ENCODE data around the gene SPHK2. TPM values are rescaled to one million over a fixed set of nuclear protein-coding genes. Genes with fewer than 3 reads are reported as not detected.
A peak's percentile ranks its signal among the peaks of the same experiment; 100 is the strongest.

The SPHK2 gene
- total and polyA plus RNA-seq, 2 of the 8 experiments (the other 6 are each of a cell fraction or from before 2014, with no cell fraction given), result 43.9 to 60.9 TPM

GRCh38 chr19:48615231-48616040 lies 3.9 kb upstream of the SPHK2 start (continued):
- TF ChIP-seq BRCA1 (IDR thresholded peaks at IDR 0.05; ENCODE audit: low read depth, low read length) (no peak), GABPA (IDR thresholded peaks at IDR 0.05; ENCODE audit: borderline replicate concordance, insufficient read depth, low read length) (peak; percentile 19; the same call in 1 of the 2 replicates)

All from H1 (cell line).